ENCODE data around the gene CFL1.

CFL1 gene

GRCh38 chr11:65887723-65888162 is 29.8 kb upstream of the CFL1 start:
- DNase-seq (ENCODE audit: low spot score), result no peak

- DNase-seq (ENCODE audit: low spot score), result no peak
Observed at GRCh38 chr11:65886826-65887722, 29.1 kb upstream of the CFL1 start.

- no peak for DNase-seq (ENCODE audit: low spot score)
Observed at GRCh38 chr11:65885808-65886536, 28.0 kb upstream of the CFL1 start.

GRCh38 chr11:65885231-65885630 is 27.3 kb upstream of the CFL1 start:
- DNase-seq (ENCODE audit: low spot score), result no peak

- DNase-seq (ENCODE audit: low spot score), result no peak
Observed at GRCh38 chr11:65884716-65885092, 26.7 kb upstream of the CFL1 start.

- no peak for DNase-seq (ENCODE audit: low spot score)
Observed at GRCh38 chr11:65883786-65884715, 26.1 kb upstream of the CFL1 start.

- no peak for DNase-seq (ENCODE audit: low spot score)
Observed at GRCh38 chr11:65883058-65883761, 25.2 kb upstream of the CFL1 start.

GRCh38 chr11:65882120-65883057 is 24.4 kb upstream of the CFL1 start:
- DNase-seq (ENCODE audit: low spot score), result peak; percentile 59

GRCh38 chr11:65880844-65881421 is 23.0 kb upstream of the CFL1 start:
- no peak for DNase-seq (ENCODE audit: low spot score)

GRCh38 chr11:65880027-65880426 is 22.0 kb upstream of the CFL1 start:
- no peak for DNase-seq (ENCODE audit: low spot score)

- DNase-seq (ENCODE audit: low spot score), result no peak
Observed at GRCh38 chr11:65879617-65880016, 21.6 kb upstream of the CFL1 start, which contains the start of gene CTSW. Gene CTSW, plus strand, starts transcription at chr11:65879837. Its CDS starts 18 bp downstream, at chr11:65879855.

- peak; percentile 97 for DNase-seq (ENCODE audit: low spot score)
Observed at GRCh38 chr11:65873318-65874156, 15.6 kb upstream of the CFL1 start.

- peak; percentile 86 for DNase-seq (ENCODE audit: low spot score)
Observed at GRCh38 chr11:65872586-65873317, 14.8 kb upstream of the CFL1 start, which contains the start of gene EFEMP2. Gene EFEMP2, minus strand, starts transcription at chr11:65872800. Its CDS starts 446 bp downstream, at chr11:65872354.

GRCh38 chr11:65871811-65872548 is 14.0 kb upstream of the CFL1 start:
- DNase-seq (ENCODE audit: low spot score), result no peak

- no peak for DNase-seq (ENCODE audit: low spot score)
Observed at GRCh38 chr11:65870706-65871681, 13.0 kb upstream of the CFL1 start.

- DNase-seq (ENCODE audit: low spot score), result no peak
Observed at GRCh38 chr11:65870307-65870658, 12.3 kb upstream of the CFL1 start.

Data from left forelimb (tissue), 1 donor.